ENCODE results near the gene MYT1. TPM values are rescaled to one million over a fixed set of nuclear protein-coding genes. Genes with fewer than 3 reads are reported as not detected.

Gene MYT1
- total RNA-seq, 4 donors from 2014 or later: 0.34 TPM; not detected in 3

Other genes starting within 250 kb of the MYT1 start
- gene UCKL1, start 208.0 kb upstream of the MYT1 start, total RNA-seq: 10 to 100 TPM; 32.3 to 80.1 (median 52.5) TPM
- 10 to 100 TPM; 17.7 to 32.4 (median 24.3) TPM for gene ZNF512B, start 194.5 kb upstream of the MYT1 start, total RNA-seq
- gene SAMD10, start 184.8 kb upstream of the MYT1 start, total RNA-seq: 10 to 100 TPM in 2 of 4 donors, 1 to 10 TPM in 2; 7.2 to 15.8 (median 9.6) TPM
- gene PRPF6, start 183.3 kb upstream of the MYT1 start, total RNA-seq: 10 to 100 TPM; 70.7 to 93.0 (median 83.9) TPM
- 1 to 10 TPM; 1.1 to 5.1 (median 1.8) TPM for gene C20orf204, start 128.3 kb upstream of the MYT1 start, total RNA-seq
- gene SOX18, start 114.8 kb upstream of the MYT1 start, total RNA-seq: 1 to 10 TPM in 3 of 4 donors, under 1 TPM in 1; 0.79 to 8.7 (median 3.3) TPM
- 10 to 100 TPM in 3 of 4 donors, 1 to 10 TPM in 1; 8.6 to 27.9 (median 13.2) TPM for gene TCEA2, start 101.3 kb upstream of the MYT1 start, total RNA-seq
- 10 to 100 TPM; 14.8 to 18.4 (median 16.2) TPM for gene RGS19, start 84.9 kb upstream of the MYT1 start, total RNA-seq
- under 1 TPM; 0.45 to 0.68 (median 0.52) TPM for gene OPRL1, start 84.4 kb upstream of the MYT1 start, total RNA-seq
- not detected for gene LKAAEAR1, start 80.1 kb upstream of the MYT1 start, total RNA-seq
- gene NPBWR2, start 56.9 kb upstream of the MYT1 start, total RNA-seq: not detected
- gene PCMTD2, start 91.3 kb downstream of the MYT1 start, total RNA-seq: 100 to 1,000 TPM; 102 to 245 (median 147) TPM